ENCODE results near the gene ITPR1.

Gene ITPR1

GRCh38 chr3:4862973-4863372 lies 369.8 kb downstream of the ITPR1 start:
- no peak for TF ChIP-seq CTCF (IDR thresholded peaks at IDR 0.05; ENCODE audit: low read depth, low read length)
- no peak for DNase-seq (ENCODE audit: extremely low read depth, low read depth)

GRCh38 chr3:4864503-4864902 lies 371.4 kb downstream of the ITPR1 start:
- no peak for TF ChIP-seq CTCF (IDR thresholded peaks at IDR 0.05; ENCODE audit: low read depth, low read length)
- no peak for DNase-seq (ENCODE audit: extremely low read depth, low read depth)

- no peak for DNase-seq (ENCODE audit: extremely low read depth, low read depth)
- TF ChIP-seq CTCF (IDR thresholded peaks at IDR 0.05; ENCODE audit: low read depth, low read length), result no peak
Measured at GRCh38 chr3:4865714-4866113, 372.6 kb downstream of the ITPR1 start.

GRCh38 chr3:4866866-4867265 lies 373.7 kb downstream of the ITPR1 start:
- DNase-seq (ENCODE audit: extremely low read depth, low read depth), result no peak
- TF ChIP-seq CTCF (IDR thresholded peaks at IDR 0.05; ENCODE audit: low read depth, low read length), result no peak

- DNase-seq (ENCODE audit: extremely low read depth, low read depth), result no peak
- no peak for TF ChIP-seq CTCF (IDR thresholded peaks at IDR 0.05; ENCODE audit: low read depth, low read length)
Measured at GRCh38 chr3:4877173-4877787, 384.1 kb downstream of the ITPR1 start.

GRCh38 chr3:4880850-4881249 lies 387.7 kb downstream of the ITPR1 start:
- no peak for TF ChIP-seq CTCF (IDR thresholded peaks at IDR 0.05; ENCODE audit: low read depth, low read length)

GRCh38 chr3:4882548-4882947 lies 389.4 kb downstream of the ITPR1 start:
- TF ChIP-seq CTCF (IDR thresholded peaks at IDR 0.05; ENCODE audit: low read depth, low read length), result no peak
- no peak for DNase-seq (ENCODE audit: extremely low read depth, low read depth)

More at GRCh38 chr3:4880850-4881249, 387.7 kb downstream of the ITPR1 start:
- DNase-seq (ENCODE audit: extremely low read depth, low read depth), result no peak
